LHCN-M2 (cell line): ENCODE data around the gene NLGN2. TPM values are rescaled to one million over a fixed set of nuclear protein-coding genes. Genes with fewer than 3 reads are reported as not detected.

Experiments
- DNase-seq: peaks from one replicate; pipeline ENCODE4 v3.0.0-alpha.2; 2012; ENCODE audit warnings: low read depth
- total RNA-seq: library from RNA; depleted of rRNA; stranded (reverse); fragments of >200 nt; gene quantifications from 2 replicates; pipeline ENCODE4 v1.2.3, GENCODE V29; 2014; rRNA removed

NLGN2 gene
- total RNA-seq, 1 experiment from 2014 or later, result 8.3 TPM

- no peak for DNase-seq
Measured at GRCh38 chr17:7463372-7463846, 55.8 kb downstream of the NLGN2 start.

- no peak for DNase-seq
Measured at GRCh38 chr17:7464081-7464480, 56.4 kb downstream of the NLGN2 start.

- no peak for DNase-seq
Measured at GRCh38 chr17:7465597-7466275, 58.1 kb downstream of the NLGN2 start.

GRCh38 chr17:7466318-7466638 is 58.6 kb downstream of the NLGN2 start:
- no peak for DNase-seq

- DNase-seq, result peak; percentile 85
Measured at GRCh38 chr17:7466639-7467341, 59.1 kb downstream of the NLGN2 start.

GRCh38 chr17:7467498-7467897 is 59.9 kb downstream of the NLGN2 start:
- no peak for DNase-seq

- no peak for DNase-seq
Measured at GRCh38 chr17:7468290-7468689, 60.6 kb downstream of the NLGN2 start.

GRCh38 chr17:7468804-7469389 is 61.3 kb downstream of the NLGN2 start:
- no peak for DNase-seq

Other genes with a start within 250 kb of the NLGN2 start
- 0.29 and 1.4 TPM in 2 replicates for gene ASGR1, start 228.5 kb upstream of the NLGN2 start, total RNA-seq
- 16.6 and 17.3 TPM in 2 replicates for gene DLG4, start 188.0 kb upstream of the NLGN2 start, total RNA-seq
- gene ACADVL, start 187.9 kb upstream of the NLGN2 start, total RNA-seq, result 485 and 564 TPM in 2 replicates
- 64.8 and 71.4 TPM in 2 replicates for gene DVL2, start 173.3 kb upstream of the NLGN2 start, total RNA-seq
- gene PHF23, start 168.4 kb upstream of the NLGN2 start, total RNA-seq, result 54.7 and 56.4 TPM in 2 replicates
- 161 and 171 TPM in 2 replicates for gene GABARAP, start 165.4 kb upstream of the NLGN2 start, total RNA-seq
- 59.1 and 65.5 TPM in 2 replicates for gene CTDNEP1, start 156.1 kb upstream of the NLGN2 start, total RNA-seq
- gene ELP5, start 155.6 kb upstream of the NLGN2 start, total RNA-seq, result 52.6 and 58.2 TPM in 2 replicates
- gene CLDN7, start 145.4 kb upstream of the NLGN2 start, total RNA-seq, result not detected in 2 replicates
- gene SLC2A4, start 126.1 kb upstream of the NLGN2 start, total RNA-seq, result 0.11 TPM in 1 of 2 replicates, not detected in the other
- not detected in 2 replicates for gene YBX2, start 113.2 kb upstream of the NLGN2 start, total RNA-seq
- 968 and 1,043 TPM in 2 replicates for gene EIF5A, start 100.2 kb upstream of the NLGN2 start, total RNA-seq
- 98.7 and 119 TPM in 2 replicates for gene GPS2, start 92.5 kb upstream of the NLGN2 start, total RNA-seq
- gene NEURL4, start 78.5 kb upstream of the NLGN2 start, total RNA-seq, result 15.1 and 15.7 TPM in 2 replicates
- 1.5 TPM in 1 of 2 replicates, not detected in the other for gene ACAP1, start 71.3 kb upstream of the NLGN2 start, total RNA-seq
- 8.3 and 9.0 TPM in 2 replicates for gene KCTD11, start 55.7 kb upstream of the NLGN2 start, total RNA-seq
- not detected in 2 replicates for gene TMEM95, start 52.7 kb upstream of the NLGN2 start, total RNA-seq
- gene TNK1, start 26.8 kb upstream of the NLGN2 start, total RNA-seq, result 0.06 TPM in 1 of 2 replicates, not detected in the other
- 38.1 and 54.4 TPM in 2 replicates for gene PLSCR3, start 13.3 kb upstream of the NLGN2 start, total RNA-seq
- 65.1 and 88.9 TPM in 2 replicates for gene TMEM256, start 3.7 kb upstream of the NLGN2 start, total RNA-seq
- gene SPEM1, start 12.5 kb downstream of the NLGN2 start, total RNA-seq, result not detected in 2 replicates
- not detected in 2 replicates for gene SPEM2, start 17.8 kb downstream of the NLGN2 start, total RNA-seq
- gene SPEM3, start 21.0 kb downstream of the NLGN2 start, total RNA-seq, result not detected in 2 replicates
- gene TMEM102, start 27.6 kb downstream of the NLGN2 start, total RNA-seq, result 0.75 and 0.90 TPM in 2 replicates
- gene FGF11, start 31.7 kb downstream of the NLGN2 start, total RNA-seq, result 23.4 and 23.8 TPM in 2 replicates
- gene CHRNB1, start 37.2 kb downstream of the NLGN2 start, total RNA-seq, result 51.9 and 60.3 TPM in 2 replicates
- 25.3 and 27.8 TPM in 2 replicates for gene ZBTB4, start 71.8 kb downstream of the NLGN2 start, total RNA-seq
- gene SLC35G6, start 73.6 kb downstream of the NLGN2 start, total RNA-seq, result not detected in 2 replicates
- 63.7 and 81.4 TPM in 2 replicates for gene POLR2A, start 76.5 kb downstream of the NLGN2 start, total RNA-seq
- 14.8 and 20.7 TPM in 2 replicates for gene TNFSF12, start 141.2 kb downstream of the NLGN2 start, total RNA-seq
- gene TNFSF13, start 150.9 kb downstream of the NLGN2 start, total RNA-seq, result not detected in 2 replicates
- gene SENP3, start 154.1 kb downstream of the NLGN2 start, total RNA-seq, result 108 and 131 TPM in 2 replicates
- gene CD68, start 171.8 kb downstream of the NLGN2 start, total RNA-seq, result 48.2 and 56.4 TPM in 2 replicates
- gene MPDU1, start 176.0 kb downstream of the NLGN2 start, total RNA-seq, result 371 and 379 TPM in 2 replicates
- gene SOX15, start 182.2 kb downstream of the NLGN2 start, total RNA-seq, result 0.96 and 2.0 TPM in 2 replicates
- gene FXR2, start 207.1 kb downstream of the NLGN2 start, total RNA-seq, result 49.4 and 51.8 TPM in 2 replicates
- gene SAT2, start 220.0 kb downstream of the NLGN2 start, total RNA-seq, result 37.8 and 48.0 TPM in 2 replicates
- gene SHBG, start 222.3 kb downstream of the NLGN2 start, total RNA-seq, result 0.23 TPM in 1 of 2 replicates, not detected in the other
- not detected in 2 replicates for gene ATP1B2, start 243.1 kb downstream of the NLGN2 start, total RNA-seq